Hindlimb muscle (tissue), 1 donor: ENCODE results near the gene PRRC2C. TPM values are rescaled to one million over a fixed set of nuclear protein-coding genes. Genes with fewer than 3 reads are reported as not detected.
"Not testable (repeated sequence)": the region's sequence is repeated elsewhere in the genome, so short reads cannot be mapped to it uniquely, and the experiment has no call there.

Source experiments
- DNase-seq: peaks from one replicate; pipeline ENCODE4 v3.0.0-alpha.2; 2013
- polyA plus RNA-seq: library from polyadenylated mRNA; unstranded; fragments of 120-200 nt; gene quantifications from one replicate; pipeline ENCODE4 v1.2.1, GENCODE V29; 2013; ENCODE audit not compliant: insufficient read length

Gene PRRC2C
- polyA plus RNA-seq, 1 donor, result 62.1 TPM

DNA sequence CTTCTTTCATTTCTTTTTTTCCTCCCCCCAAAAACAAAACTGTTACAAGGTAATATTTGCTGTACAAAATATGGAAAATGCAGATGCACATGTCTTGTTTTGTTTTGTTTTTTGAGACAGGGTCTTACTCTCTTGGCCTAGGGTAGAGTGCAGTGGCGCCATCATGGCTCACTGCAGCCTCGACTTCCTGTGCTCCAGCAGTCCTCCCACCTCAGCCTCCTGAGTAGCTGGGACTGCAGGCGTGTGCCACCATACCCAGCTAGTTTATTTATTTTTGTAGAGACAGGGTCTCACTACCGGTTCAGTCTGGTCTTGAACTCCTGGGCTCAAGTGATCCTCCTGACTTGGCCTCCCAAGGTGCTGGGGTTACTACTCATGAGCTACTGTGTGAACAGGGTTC lies 15.5 kb downstream of the PRRC2C start:
- DNase-seq, result no peak

DNA sequence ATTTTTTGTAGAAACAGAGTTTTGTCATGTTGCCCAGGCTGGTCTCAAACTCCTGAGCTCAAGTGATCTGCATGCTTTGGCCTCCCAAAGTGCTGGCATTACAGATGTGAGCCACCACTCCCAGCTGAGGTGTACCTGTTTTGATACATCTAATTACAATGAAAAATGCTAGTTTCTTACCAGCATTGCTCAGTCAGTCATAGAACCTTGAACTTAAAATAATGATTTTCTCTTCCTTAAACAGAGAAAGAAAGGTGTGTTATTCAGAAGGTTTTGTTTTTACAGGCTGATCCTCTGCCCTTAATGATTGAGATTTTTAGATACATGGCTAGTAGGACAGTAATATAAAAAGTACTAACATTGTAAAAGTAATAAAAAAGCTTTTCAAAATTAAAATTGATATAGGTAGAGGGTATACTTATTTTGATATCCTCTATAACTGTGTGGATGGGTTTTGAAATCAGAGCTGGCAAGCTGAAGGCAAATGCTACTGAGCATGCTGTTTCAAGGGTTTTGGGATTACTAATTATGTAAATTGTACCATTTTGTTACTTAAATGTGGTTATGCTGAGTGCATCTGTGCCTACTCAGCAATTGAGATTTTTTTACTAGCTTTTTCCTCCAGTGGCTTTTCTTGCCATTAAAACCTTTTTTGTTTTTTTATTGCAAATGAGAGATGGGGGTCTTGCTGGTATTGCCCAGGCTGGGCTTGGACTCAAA lies 16.1 kb downstream of the PRRC2C start:
- no peak for DNase-seq

DNA sequence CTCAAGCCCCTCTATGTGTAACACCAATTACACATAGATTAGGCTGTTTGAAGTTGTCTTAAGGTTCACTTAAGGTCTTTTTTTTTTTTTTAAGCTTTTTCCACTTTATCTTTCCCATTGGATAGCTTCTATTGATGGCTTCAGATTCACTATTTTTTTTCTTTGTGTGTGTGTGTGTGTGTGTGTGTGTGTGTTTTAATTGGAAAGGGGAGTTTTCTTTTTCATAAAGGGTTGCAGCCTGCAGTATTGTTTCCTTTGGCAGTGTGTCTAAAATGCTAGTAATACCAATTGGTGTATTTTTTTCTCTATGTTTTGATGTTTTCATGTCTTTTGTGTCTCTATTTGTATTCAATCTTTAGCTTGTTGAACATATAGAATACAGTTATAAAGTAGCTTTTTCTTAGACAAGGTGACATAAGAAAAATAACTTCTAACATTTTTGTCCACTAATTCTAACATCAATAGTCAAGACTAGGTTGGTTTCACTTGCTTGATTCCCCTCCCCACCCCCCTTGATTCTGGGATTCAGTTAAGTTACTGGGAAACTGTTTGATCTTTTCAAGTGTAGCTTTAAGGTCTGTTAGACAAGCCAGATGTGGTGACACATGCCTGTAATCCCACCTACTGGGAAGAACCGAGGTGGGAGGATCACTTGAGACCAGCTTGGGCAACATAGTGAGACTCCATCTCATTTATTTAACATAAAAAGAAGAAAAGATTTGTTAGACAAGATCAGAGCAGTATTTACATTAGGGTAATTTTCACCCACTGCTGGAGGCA lies 21.4 kb downstream of the PRRC2C start:
- DNase-seq, result no peak

DNA sequence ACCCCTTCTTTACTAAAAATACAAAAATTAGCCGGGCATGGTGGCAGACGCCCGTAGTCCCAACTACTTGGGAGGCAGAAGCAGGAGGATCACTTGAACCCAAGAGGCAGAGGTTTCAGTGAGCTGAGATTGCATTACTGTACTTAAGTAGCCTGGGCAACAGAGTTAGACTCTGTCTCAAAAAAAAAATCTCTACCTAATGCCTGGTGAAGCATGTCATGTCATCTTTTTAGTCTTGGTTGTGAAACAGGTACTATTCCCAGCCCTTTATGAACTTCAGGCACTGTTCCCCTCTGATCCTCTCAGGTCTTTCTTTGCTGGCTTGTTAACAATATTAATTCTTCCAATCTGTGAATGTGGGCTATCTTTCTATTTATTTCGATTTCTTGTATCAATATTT lies 22.1 kb downstream of the PRRC2C start:
- no peak for DNase-seq

DNA sequence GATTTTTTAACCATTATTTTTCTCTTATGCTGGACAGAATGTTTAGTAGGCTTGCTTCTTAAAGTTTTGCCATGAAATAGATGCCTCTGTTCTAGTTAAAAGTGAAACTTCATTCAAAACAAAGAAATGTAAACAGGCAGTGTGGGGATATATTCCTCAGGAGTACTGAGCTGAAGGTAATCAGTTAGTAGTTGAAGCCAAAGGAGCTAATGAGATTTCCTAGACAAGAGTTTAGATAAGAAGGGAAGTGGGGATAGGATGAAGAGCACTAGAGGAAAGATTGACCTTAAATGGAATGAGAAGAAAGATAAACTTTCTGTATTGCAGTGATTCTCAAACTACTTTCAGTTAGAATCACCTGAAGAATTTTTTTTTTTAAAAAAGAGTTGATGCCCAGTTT lies 23.9 kb downstream of the PRRC2C start:
- DNase-seq, result no peak

DNA sequence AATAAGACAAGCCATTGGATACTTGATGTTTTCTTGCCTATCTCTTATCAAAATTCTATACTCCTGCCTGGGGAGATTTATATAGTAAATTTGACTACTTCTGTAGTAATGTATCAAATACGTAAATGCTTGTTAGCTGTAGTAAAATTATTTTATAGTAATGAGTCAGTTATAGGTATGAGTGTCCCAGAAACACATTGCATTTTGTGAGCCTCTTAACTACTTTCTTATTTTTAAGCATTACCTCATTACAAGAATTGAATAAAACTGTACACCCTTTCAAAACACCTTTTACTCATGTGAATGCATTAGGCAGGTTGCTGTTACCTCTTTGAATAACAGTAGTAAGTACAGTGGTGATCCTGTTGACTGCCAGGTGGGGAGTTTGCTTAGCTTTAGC lies 28.4 kb downstream of the PRRC2C start:
- DNase-seq, result no peak

DNA sequence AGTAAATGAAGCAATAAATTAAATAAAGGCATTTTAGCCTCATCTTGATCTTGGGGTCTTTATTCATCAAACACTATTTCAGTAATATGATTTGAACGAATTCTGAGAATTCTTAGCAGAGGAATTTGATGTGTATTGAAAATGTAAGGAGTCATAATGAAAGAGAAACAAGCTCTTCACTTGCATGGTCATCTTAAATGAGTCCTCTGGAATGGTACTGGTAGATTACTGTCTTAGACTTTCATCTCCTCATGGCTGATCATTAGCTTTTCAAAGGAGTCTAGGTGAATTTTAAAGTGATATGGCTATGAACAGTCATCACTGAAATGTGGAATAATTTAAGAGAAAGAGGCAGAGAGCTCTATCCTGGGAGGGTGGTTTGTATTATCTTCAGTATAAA lies 30.0 kb downstream of the PRRC2C start:
- no peak for DNase-seq

DNA sequence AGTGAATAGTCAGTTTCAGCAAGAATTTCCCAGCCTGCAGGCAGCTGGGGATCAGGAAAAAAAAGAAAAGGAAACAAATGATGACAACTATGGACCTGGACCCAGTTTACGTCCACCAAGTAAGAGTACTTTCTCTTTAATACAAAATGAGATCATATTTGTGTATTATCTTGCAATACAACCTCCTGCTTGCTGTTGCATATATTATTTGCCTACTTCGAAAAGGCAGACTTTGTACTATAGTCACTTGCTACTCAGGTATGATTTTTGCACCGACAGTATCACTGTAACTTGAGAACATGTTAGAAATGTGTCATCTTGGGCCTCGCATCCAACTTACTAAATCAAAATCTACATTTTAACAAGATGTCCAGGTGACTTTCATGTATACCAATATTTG lies 30.4 kb downstream of the PRRC2C start:
- DNase-seq, result no peak

DNA sequence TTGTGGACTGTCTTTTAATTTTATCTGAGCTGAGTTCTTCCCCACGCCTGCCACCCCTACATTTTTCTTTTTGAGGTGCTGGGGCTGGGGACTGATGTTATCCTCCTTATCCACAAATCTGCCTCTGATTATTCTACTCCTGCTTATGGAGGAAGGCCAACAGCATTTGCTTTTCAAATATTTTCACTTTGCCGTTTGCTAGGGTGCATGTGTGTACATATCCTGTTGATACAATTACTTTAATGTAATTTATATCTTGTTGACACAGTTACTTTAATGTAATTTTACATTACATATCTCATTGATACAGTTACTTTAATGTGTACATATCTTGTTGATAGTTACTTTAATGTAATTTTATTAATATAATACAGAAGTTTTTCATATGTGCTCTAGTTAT lies 36.2 kb downstream of the PRRC2C start:
- DNase-seq, result no peak

DNA sequence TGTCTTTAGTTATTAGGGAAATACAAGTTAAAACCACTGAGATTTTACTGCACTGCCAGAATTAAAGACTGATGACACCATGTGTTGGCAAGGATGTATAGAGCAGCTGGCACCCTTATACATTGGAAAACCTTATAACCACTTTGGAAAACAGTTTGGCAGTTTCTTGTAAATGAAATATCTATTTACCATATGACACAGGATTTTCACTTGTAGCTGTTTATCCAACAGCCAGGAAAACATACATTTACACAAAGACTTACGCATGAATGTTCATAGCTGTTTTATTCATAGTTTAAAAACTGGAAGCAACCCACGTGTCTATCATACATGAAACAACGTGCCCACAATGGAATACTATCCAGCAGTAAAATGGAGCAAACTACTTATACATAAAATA lies 45.3 kb downstream of the PRRC2C start:
- DNase-seq, result peak; percentile 11

DNA sequence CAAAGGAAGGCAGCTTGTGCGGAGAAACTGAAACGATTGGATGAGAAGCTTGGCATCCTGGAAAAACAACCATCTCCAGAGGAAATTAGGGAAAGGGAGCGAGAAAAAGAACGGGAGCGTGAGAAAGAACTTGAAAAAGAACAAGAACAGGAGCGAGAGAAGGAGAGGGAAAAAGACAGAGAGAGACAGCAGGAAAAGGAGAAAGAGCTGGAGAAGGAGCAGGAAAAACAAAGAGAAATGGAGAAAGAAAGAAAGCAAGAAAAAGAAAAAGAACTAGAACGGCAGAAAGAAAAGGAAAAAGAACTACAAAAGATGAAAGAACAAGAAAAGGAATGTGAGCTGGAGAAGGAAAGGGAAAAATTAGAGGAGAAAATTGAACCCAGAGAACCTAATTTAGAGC lies 47.2 kb downstream of the PRRC2C start:
- no peak for DNase-seq

DNA sequence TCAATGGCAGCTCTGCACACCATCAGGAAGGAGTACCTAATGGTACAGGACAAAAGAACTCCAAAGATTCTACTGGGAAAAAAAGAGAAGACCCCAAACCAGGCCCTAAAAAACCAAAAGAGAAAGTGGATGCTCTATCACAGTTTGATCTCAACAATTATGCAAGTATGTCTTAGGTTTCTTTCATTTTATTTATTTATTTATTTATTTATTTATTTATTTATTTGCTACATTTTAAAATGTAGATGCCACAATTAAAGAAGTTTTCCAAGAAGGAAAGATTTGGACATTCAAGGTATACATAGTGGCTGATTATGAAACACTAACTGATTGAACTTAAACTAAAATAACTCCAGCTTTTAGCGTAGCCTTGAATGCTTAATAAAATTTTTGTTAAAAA lies 60.2 kb downstream of the PRRC2C start:
- no peak for DNase-seq

DNA sequence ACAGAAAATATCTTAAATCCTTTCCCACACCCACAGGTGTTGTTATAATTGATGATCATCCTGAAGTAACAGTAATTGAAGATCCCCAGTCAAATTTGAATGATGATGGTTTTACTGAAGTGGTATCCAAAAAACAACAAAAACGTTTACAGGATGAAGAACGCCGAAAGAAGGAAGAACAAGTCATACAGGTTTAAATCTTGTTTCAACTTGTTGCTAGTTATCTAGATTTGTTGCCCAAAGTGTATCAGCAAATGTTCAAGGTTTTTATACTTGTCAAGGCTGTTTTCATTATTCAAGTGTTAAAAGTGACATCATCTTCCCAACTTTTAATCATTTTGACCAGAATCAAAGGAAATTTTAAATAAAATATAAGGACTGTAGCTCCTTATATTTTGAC lies 64.7 kb downstream of the PRRC2C start:
- DNase-seq, result no peak

DNA sequence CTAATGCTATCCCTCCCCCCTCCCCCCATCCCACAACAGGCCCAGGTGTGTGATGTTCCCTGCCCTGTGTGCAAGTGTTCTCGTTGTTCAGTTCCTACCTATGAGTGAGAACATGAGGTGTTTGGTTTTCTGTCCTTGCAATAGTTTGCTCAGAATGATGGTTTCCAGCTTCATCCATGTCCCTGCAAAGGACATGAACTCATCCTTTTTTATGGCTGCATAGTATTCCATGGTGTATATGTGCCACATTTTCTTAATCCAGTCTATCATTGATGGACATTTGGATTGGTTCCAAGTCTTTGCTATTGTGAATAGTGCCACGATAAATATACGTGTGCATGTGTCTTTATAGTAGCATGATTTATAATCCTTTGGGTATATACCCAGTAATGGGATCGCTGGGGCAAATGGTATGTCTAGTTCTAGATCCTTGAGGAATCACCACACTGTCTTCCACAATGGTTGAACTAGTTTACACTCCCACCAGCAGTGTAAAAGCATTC lies 65.3 kb downstream of the PRRC2C start:
- not testable (repeated sequence) for DNase-seq

DNA sequence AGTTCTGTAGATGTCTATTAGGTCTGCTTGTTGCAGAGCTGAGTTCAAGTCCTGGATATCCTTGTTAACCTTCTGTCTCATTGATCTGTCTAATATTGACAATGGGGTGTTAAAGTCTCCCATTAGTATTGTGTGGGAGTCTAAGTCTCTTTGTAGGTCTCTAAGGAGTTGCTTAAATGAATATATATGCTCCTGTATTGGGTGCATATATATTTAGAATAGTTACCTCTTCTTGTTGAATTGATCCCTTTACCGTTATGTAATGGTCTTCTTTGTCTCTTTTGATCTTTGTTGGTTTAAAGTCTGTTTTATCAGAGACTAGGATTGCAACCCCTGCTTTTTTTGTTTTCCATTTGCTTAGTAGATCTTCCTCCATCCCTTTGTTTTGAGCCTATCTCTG lies 68.6 kb downstream of the PRRC2C start:
- DNase-seq, result not testable (repeated sequence)

DNA sequence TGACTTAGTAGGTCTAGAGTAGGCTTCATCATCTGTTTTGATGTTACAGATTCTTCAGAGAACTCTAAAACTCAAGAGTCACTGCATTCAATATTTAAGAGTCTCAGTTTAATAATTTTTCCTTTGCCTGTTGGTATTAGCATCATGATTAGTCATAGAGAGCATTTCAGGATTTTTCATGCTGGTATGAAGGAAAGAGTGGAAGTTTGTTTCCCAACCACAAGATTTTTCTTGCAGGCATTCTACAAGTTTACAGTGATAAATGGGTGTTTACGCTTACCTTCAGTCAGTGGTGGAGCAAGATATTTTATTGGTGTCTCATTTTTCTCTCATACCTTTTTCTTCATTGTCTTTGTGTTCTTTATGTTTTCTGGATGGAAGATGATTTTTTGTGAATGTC lies 78.3 kb downstream of the PRRC2C start:
- no peak for DNase-seq

DNA sequence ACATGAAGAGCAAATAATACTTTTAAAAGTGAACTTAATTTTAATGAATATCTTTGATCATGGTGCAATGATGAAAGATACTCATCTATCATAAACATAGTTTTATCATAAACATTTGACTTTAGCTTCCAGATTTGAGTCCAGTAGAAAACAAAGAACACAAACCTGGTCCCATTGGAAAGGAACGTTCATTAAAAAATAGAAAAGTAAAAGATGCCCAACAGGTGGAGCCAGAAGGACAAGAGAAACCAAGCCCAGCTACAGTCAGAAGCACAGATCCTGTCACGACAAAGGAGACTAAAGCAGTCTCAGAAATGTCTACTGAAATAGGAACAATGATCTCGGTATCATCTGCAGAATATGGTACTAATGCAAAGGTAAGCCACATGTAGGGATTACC lies 81.1 kb downstream of the PRRC2C start:
- no peak for DNase-seq

DNA sequence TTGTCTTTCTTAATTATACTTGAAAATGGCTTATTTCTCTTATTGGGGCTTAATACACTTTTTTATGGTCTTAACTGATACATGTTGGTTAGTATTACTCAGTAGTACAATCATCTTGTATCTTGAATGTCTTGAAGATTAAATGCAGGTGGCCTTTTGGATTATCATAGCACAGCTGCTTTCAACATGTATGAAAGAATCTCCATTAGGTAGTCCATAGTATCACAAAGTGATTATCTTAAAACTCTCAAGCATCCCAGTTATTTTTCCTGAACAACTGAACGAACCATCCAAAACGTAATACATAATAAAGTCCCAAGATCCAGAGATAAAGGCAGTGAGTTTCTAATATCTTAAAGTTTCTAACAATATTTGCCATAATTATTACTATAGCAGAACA lies 85.0 kb downstream of the PRRC2C start:
- no peak for DNase-seq

DNA sequence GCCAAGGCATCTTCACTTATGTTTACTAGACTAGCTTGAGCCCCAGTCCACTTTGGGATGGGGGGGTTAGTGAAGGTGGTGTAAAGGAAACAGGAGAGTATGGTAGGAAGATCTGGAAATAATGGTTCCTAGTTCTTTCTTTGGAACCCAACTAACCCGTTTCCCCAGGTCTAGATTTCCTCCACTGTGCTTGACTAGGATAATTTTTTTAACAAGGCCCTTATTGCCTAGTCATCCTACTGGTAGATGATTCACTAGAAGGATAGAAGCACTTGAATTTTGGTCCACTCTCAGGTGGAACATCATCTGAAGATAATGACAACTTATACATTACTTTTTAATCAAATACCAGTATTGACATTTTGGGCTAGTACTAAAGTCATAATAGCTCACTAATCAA lies 90.8 kb downstream of the PRRC2C start:
- DNase-seq, result no peak

DNA sequence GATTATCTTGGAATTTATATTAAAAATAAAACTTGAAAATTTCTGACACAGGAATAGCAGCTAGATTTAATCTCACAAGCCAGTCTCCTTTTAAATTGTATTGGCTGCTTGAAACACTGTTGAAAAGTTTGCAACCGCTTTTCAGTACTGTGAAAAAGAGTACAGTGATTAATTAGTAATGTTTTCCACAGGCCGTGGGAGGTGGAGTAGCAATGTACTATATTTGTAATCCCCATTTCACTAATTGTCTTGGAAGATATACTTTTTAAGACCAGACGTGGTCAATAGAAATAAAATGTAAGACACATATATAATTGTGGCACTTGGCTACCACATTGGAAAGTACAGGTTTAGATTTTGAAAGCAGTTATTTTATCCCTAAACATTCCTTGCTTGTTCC lies 95.9 kb downstream of the PRRC2C start:
- DNase-seq, result no peak

DNA sequence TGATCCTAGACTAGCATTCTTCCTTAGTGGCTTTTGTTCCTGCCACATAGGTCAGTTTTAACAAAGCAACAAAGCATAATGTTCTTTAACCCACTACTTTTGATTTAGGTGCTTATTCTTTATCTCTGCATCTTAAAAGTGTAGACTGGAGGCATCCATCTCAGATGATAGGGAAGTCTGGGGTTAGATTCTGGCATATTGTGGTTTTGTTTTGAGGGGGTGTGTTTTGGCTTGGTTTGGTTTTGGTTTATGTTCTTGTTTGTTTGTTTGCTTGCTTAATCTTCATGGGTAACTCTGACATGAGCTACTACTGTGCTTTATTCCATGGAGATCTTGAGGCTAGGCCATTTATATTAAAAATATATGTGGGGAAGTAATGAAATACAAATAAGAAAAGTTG lies 96.4 kb downstream of the PRRC2C start:
- no peak for DNase-seq

DNA sequence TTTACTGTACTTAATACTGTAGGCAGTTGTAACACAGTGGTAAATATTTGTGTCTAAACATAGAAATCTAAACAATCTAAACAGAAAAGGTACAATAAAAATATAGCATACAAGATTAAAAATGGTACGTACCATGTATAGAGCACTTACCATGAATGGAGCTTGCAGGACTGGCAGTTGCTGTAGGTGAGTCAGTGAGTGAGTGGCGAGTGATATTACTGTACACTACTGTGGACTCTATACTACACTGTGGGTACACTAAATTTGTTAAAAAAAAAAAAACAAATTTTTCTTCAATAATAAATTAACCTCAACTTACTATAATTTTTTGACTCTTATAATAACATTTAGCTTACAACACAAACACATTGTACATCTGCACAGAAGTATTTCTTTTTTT lies 97.3 kb downstream of the PRRC2C start:
- no peak for DNase-seq

DNA sequence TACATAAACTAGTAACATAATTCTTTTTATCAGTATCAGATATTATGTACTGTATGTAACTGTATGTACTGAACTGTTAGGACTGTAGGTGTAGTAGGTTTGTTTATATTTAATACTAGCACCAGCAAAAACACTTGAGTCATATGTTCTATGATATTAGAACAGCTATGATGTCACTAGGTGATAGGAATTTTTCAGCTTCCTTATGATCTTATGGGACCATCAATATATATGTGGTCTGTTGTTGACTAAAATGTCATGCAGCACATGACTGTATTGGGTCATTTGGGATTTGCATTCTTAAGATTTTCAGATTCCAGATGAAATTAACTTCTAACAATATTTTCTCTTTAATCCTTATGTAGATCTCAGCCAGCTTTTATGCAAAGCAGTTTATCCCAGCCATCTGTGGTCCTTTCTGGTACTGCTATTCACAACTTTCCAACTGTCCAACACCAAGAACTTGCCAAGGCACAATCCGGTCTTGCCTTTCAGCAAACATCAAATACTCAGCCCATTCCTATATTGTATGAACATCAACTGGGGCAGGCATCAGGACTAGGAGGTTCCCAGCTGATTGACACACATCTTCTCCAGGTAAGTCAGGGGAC lies 98.4 kb downstream of the PRRC2C start:
- no peak for DNase-seq

DNA sequence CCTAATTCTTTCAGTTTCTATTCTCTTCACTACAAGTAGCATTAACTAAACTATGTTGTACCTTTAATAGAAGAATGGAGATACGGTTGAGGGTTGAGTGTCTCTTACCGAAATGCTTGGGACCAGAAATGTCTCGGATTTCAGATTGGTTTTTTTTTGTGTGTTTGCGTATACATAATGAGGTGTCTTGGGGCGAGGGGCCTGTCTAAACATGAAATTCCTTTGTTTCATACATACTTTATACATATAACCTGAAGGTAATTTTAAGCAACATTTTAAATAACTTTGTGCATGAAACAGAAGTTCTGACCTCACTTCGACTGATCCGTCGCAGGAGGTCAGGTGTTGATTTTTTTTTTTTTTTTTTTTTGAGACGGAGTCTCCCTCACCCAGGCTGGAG lies 100.4 kb downstream of the PRRC2C start:
- DNase-seq, result no peak
